ENCODE results near the gene IQUB.
"Not testable (repeated sequence)": the region's sequence is repeated elsewhere in the genome, so short reads cannot be mapped to it uniquely, and the experiment has no call there.

Gene IQUB

DNA sequence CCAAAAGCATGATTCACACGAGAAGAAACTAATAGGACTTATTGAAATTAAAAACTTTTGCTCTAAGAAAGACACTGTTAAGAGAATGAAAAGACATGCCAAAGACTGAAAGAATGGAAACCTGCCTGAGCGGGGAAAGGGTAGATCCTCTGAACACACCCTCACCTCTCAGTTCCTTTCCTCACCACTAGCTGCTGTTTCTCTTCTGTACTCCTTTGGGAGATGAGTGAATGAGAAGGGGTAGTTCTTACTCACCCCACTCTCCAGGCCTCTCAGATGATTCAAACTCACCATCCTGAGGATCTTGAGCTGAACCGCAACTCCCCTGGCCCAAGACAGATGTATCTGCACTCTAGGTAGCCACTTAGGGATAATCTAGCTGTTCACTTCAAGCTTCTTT is 41.9 kb downstream of the IQUB start:
- DNase-seq (ENCODE audit: low read depth in 2 of 2): no peak

DNA sequence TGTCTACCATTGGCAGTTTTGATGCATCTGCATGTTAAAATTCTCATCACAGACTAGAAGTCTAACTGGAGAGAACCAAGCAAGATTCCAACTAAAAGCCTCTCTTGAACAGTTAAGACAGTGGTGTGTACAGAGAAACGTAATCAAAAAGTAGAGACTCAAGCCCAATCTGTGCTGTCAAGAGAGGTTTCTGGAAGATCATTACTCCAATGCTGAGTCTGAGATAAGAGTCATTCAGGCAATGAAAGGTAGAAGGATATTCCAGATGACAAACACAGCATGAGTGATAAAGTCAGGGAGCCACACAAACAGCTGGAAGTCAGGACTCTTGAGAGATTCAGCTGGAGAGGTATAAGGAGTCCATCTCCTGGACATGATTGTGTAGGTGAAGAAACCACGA is 48.7 kb downstream of the IQUB start:
- no peak for DNase-seq (ENCODE audit: low read depth in 2 of 2)

DNA sequence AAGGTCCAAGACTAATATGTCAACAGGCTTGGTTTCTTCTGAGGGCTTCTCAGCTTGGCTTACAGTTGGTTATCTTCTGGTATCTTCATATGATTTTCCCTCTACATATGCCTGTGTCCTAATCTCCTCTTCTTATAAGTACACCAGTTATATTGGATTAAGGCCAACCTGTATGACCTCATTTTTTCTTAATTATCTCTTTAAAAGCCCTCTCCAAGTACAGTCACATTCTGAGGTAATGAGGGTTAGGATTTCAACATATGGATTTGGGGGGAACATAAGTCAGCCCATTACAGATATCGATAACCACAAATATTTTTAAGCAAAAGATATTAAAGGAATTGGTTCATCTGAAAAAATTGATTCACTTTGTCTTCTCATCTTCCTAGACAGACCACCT is 49.2 kb downstream of the IQUB start:
- no peak for DNase-seq (ENCODE audit: low read depth in 2 of 2)

DNA sequence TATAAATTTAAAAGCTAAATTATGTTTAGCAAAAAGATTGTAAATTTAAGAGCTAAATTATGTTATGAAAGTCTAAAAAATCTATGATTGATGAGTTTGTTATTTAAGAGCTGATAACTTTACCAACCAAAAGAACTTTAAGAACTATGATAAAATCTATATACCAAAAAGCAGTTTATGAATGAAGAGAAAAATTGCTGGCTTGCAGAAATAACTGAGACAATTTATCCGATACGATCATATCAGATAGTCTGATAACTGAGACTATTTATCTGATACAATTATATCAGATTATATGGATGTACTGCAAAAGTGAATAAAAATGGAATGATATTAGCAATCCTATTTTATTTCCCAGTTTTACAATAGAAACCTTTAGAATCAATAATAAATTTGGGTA is 50.2 kb downstream of the IQUB start:
- DNase-seq (ENCODE audit: low read depth in 2 of 2): no peak

DNA sequence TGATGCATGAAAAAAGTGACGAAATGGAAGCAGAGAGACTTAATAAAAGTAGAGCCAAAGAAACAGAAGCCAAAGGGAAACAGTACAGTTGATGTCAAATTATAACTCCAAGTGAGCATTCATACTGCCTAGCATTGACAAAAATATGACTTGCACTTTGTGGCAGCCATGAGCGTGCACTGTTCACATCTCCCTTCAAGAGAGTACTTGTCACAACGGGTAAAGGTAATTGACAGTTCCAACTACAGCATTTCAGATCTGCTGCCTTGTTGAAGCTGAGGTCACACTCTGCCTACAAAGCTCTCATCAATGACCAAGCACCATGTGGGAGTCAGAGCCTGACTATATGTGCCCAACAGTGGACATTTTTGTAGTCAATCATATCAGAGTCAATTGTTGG is 54.3 kb downstream of the IQUB start:
- no peak for DNase-seq (ENCODE audit: low read depth in 2 of 2)

DNA sequence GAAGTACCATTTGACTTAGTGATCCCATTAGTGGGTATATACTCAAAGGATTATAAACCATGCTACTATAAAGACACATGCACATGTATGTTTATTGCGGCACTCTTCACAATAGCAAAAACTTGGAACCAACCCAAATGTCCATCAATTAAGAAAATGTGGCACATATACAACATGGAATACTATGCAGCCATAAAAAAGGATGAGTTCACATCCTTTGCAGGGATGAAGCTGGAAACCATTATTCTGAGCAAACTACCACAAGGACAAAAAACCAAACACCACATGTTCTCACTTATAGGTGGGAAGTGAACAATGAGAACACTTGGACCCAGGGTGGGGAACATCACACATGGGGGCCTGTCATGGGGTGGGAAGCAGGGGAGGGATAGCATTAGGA is 56.3 kb downstream of the IQUB start:
- not testable (repeated sequence) for DNase-seq (ENCODE audit: low read depth in 2 of 2)

DNA sequence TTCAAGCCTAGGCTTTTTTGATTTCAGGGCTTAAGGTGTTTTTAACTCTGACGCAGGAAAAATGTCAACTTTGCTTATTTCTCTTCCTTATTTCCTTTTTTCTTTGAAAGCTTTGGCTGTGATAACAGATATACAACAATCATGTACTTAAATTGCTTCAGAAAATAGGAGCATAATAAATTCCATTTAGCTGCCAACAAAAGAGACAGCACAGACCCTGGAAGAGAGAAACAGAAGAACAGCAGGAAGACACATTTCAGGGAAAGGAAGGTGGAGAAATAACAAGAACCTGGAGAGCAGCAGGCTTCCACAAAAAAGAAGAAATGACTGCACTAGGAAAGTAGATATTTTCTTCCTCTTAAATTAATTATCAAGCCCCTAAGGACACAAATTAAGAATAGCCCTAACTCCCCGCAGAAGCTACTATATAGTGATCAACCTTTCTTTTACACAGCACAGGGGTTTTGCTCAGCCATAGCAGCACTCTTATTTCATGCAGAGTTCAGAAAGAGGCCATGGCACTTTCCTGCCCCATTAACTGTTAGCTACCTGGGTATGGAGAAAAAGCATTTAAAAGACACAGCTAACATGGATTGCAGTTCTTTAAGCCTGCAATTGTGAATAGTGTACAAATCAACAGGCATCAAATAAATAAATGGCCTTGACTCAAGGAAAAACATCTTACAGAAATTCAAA is 61.5 kb downstream of the IQUB start:
- no peak for DNase-seq (ENCODE audit: low read depth in 2 of 2)

DNA sequence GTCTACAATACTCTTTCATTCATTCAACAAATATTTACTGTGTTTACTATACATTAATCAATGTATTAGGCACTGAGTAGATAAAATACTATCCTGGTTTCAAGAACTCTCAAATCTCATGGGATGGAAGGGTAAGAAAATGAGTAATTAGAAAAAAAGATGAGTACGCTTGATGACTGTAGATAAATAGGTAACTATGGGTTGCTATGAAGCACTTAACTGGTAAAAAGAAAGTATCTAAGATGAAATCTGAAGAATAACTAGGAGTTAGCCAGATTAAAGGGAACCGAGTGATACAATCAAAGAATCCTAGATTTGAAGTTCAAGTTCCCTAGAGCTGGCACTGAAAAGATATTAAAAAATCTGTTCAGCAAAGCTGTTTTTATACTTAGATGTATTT is 62.1 kb downstream of the IQUB start:
- no peak for DNase-seq (ENCODE audit: low read depth in 2 of 2)

GRCh38 chr7:123468303-123468702 is 66.1 kb downstream of the IQUB start:
- no peak for DNase-seq (ENCODE audit: low read depth in 2 of 2)

GRCh38 chr7:123463890-123464289 is 70.5 kb downstream of the IQUB start:
- DNase-seq (ENCODE audit: low read depth in 2 of 2): no peak

DNA sequence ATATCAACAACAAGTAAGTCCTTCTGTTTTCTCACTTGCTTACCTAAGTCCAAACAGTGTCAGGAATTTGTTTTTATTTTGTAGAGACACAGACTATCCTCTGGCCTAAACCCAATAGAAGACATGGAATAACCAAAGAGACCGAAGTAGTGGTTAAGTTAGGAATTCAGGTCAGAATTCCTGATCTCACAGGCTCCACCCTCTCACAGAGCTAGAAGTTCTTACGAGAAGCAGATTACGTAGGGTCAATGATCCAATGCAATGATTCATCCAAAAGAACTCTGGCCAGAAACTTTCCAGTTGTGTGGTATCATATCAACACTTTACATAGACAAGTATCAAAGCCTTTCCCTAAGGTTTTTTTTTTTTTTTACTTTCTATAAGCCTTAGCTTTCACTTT is 73.8 kb downstream of the IQUB start:
- no peak for DNase-seq (ENCODE audit: low read depth in 2 of 2)

GRCh38 chr7:123455965-123456470 is 78.4 kb downstream of the IQUB start:
- no peak for DNase-seq (ENCODE audit: low read depth in 2 of 2)

DNA sequence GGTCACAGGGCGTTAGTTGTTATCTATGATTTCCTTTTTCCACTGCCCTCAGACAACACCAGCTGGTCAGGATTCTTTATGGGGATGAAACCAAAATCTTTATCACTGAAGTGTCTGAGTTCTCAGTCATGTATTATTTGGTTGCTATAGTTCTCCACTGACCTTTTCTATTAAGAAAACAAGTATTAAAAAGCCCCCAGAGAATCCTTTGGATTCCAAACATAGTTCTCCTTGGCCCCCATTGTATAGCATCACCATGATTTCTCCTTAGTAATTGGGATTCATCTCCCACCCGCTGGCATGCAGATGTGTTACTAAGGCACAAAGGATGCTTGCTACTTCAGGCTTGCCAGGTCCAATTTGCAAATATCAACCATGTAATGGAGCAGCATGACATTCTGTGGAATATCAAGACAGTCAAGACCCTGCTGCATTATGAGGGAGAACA is 94.3 kb downstream of the IQUB start:
- DNase-seq (ENCODE audit: low read depth in 2 of 2): no peak

- DNase-seq (ENCODE audit: low read depth in 2 of 2): no peak
These were observed 95.2 kb downstream of the IQUB start for GRCh38 chr7:123439191-123439590.

DNA sequence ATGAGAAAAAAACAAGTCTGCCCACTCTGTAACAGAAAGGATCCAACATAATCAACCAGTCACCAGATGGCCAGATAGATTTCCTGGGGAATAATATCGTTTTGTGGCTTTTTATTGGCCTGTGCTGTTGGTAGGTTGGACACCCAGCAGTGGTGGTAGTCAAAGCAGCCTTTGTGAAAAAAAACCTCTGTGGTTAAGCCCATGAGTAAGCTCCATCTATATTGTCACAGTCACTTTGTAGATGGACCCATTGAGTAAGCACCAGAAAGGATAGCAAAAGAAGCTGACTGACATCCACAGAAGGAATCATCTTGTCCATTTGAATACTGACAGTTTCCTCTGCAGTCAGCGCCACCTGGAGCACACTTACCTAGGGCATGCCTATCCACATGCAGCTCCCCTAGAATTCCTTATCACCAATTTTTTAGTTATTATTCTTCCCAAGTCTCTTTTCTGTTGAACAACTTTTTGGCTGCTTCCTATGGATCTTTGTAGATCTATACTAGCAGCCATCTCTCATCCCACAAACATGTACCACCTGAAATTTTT is 96.9 kb downstream of the IQUB start:
- DNase-seq (ENCODE audit: low read depth in 2 of 2): no peak

DNA sequence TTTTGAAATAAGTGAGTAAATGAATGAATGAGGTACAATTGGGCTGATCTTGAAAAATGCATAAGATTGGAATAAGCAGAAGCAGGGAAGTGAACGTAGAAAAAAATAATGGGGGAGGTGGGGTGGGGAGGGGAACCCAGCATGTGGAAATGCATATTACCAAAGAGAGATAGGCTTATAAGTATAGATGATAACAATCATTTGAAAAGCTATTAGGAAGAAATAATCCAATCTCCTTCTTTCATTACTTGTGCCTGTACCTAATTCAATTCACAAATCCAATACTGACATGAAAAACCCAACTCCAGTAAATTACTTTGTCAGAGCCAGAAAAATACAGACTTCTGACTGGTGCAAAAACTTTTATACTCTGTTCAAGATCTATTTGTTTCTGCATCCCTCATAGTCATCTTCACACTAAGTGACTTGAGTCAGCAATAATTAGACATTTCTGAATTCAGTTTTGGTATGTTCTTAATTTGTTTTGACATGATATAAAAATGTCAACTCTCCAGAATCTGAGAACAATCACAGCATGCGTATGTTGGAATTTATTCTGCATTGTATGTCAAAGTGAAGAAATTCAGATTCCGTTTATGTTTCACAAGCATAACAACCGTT is 99.2 kb downstream of the IQUB start:
- DNase-seq (ENCODE audit: low read depth in 2 of 2): no peak

DNA sequence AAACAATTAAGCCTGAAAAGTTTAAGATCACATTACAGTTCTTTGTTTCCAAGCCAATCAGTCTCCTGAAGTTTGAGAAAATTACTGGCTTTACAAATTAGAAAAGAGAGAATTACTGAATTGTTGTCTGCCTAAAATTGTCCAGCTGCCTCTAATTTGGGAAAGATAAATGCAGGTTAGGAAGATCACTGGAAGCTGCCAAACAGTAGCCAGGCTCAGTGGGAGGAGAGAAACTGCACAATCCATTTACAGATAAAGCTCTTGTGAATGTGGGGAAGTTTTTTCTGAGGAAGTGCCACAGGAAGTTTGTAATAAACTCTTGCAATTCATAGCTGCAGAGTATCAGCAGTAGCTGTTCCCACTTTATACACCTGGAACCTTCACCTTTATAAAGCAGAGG is 100.7 kb downstream of the IQUB start:
- no peak for DNase-seq (ENCODE audit: low read depth in 2 of 2)

DNA sequence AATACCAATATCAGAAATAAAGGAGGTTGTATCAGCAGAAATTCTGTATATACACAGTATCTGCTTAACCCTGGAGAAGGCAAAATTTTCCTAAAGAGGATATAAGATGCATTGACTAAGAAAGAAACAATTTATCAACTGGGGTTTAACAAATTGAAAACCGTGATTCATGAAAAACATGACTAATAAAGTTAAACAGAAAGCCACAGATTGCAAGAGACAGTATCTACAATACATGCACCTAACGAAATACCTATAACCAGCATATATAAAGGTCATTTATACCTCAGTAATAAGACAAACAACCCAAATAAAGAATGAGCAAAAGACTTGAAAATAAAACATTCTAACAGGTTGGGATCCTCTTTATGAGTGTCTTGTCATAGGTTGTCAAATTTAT is 101.8 kb downstream of the IQUB start:
- no peak for DNase-seq (ENCODE audit: low read depth in 2 of 2)

DNA sequence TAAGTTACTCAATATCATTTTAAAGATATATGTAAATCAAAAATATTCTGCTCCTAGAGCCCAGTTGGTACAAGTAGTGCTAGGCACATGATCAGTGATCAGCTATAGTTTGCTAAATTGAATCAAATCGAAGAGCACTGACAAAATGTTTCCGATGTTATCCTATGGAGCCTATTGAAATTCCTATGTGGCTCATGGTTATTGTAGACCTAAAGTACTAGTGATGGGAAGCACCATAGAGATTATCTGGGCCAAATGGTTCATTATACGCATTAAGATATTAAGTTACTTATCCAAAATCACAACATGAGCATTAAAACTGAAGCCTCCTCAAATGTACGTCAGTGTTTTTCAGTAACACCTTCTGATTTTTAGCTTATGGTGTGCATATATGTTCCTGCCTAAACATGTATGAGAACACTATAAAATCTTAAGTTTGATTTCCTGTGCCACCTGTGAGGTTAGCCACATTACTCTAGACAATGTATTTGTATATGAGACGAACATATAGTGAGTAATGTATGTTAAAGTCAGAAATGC is 103.2 kb downstream of the IQUB start:
- DNase-seq (ENCODE audit: low read depth in 2 of 2): no peak

DNA sequence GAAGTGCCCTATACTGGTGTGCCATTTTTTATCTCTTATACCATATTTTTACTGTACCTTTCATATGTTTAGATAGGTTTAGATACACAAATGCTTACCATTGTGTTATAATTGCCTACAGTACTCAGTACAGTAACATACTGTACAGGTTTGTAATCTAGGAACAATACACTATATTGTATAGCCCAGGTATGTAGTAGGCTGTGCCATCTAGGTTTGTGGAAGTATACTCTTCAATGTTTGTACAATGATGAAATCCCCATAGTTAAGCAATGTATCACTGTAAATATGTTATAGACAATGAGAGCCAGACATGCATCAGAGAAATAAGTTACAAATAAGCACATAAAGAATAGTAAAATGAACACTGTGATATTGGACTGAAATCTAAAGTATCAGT is 109.1 kb downstream of the IQUB start:
- no peak for DNase-seq (ENCODE audit: low read depth in 2 of 2)

- no peak for DNase-seq (ENCODE audit: low read depth in 2 of 2)
These were observed 109.9 kb downstream of the IQUB start for GRCh38 chr7:123424463-123424862.

DNA sequence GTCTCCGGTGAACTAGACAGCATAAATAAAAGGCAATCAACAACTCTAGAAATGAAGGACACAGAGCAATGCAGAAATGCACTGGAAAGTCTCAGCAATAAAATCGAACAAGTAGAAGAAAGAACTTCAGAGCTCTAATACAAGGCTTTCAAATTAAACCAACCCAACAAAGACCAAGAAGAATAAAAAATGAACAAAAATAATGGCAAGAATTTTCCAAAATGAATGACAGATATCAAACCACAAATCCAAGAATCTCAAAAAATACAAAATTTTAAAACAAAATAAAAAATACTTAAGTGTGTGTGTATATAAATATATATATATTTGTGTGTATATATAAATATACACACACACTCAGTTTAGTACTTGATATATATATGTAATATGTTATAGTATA is 110.8 kb downstream of the IQUB start:
- no peak for DNase-seq (ENCODE audit: low read depth in 2 of 2)

DNA sequence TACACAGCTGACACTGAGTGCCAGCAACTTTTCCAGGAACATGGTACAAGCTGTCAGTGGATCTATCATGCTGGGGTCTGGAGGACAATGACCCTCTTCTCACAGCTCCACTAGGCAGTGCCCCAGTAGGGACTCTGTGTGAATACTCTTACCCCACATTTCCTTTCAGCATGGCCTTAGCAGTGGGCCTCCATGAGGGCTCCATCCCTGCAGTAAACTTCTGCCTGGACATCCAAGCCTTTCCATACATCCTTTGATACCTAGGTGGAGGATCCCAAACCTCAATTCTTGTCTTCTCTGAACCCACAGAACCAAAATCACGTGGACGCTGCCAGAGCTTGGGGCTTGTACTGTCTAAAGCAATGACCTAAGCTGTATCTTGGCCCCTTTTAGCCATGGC is 116.8 kb downstream of the IQUB start:
- DNase-seq (ENCODE audit: low read depth in 2 of 2): no peak
